ENCODE measurements around the gene FLNA. TPM values are rescaled to one million over a fixed set of nuclear protein-coding genes. Genes with fewer than 3 reads are reported as not detected.
A peak's percentile ranks its signal among the peaks of the same experiment; 100 is the strongest.

The FLNA gene
- total and polyA plus RNA-seq, 10 of the 15 experiments (the other 5 are each of a cell fraction or from before 2014, with no cell fraction given) = 5.1 to 643 (median 171) TPM

GRCh38 chrX:154397888-154398667 lies 23.6 kb upstream of the FLNA start, which contains the start of gene RPL10 (continued):
- TF ChIP-seq PKNOX1 (IDR thresholded peaks at IDR 0.05) (peak; percentile 60; the same call in 1 of the 2 replicates), TAF1 (IDR thresholded peaks at IDR 0.05; ENCODE audit: borderline replicate concordance, low read depth, low read length) (peak; percentile 98), NRF1 (conservative IDR thresholded peaks at IDR 0.05; ENCODE audit: low read depth, low read length) (peak; percentile 70), NR2C1 (IDR thresholded peaks at IDR 0.05) (peak; percentile 34; the same call in 1 of the 2 replicates), ATF7 (IDR thresholded peaks at IDR 0.05; ENCODE audit: low read depth) (peak; percentile 67), ZNF207 (IDR thresholded peaks at IDR 0.05; ENCODE audit: borderline replicate concordance) (no peak), IRF4 (IDR thresholded peaks at IDR 0.05; ENCODE audit: low read depth, low read length) (0 out of 2 replicates have a peak, but pooled peaks have one; percentile 7), FOXK2 (IDR thresholded peaks at IDR 0.05) (no peak), TCF3 (IDR thresholded peaks at IDR 0.05; ENCODE audit: borderline replicate concordance, insufficient read depth, low read depth, low read length) (peak; percentile 88), RELB (IDR thresholded peaks at IDR 0.05; ENCODE audit: low read depth) (0 out of 2 replicates have a peak, but pooled peaks have one; percentile 10), USF2 (IDR thresholded peaks at IDR 0.05; ENCODE audit: borderline replicate concordance, low read depth, low read length) (no peak; the same call in 1 of the 2 replicates), PML (IDR thresholded peaks at IDR 0.05; ENCODE audit: low read length) (peak; percentile 99), MEF2B (IDR thresholded peaks at IDR 0.05; ENCODE audit: partially characterized antibody, poor library complexity, severe bottlenecking) (no peak), NFIC (IDR thresholded peaks at IDR 0.05; ENCODE audit: low read depth, low read length) (no peak), PAX5 (IDR thresholded peaks at IDR 0.05; ENCODE audit: borderline replicate concordance, low read depth, low read length) (0 out of 2 replicates have a peak, but pooled peaks have one; percentile 29), NFYA (IDR thresholded peaks at IDR 0.05; ENCODE audit: borderline replicate concordance, low read depth, low read length) (no peak), POLR2AphosphoS5 (IDR thresholded peaks at IDR 0.05; ENCODE audit: low read length) (peak; percentile 100), JUND (IDR thresholded peaks at IDR 0.05; ENCODE audit: low read depth, low read length) (no peak), MEF2A (IDR thresholded peaks at IDR 0.05; ENCODE audit: insufficient read depth, low read depth, low read length) (no peak), MXI1 (IDR thresholded peaks at IDR 0.05; ENCODE audit: low read depth, low read length) (peak; percentile 59), ATF3 (IDR thresholded peaks at IDR 0.05; ENCODE audit: borderline replicate concordance, extremely low read depth, low read depth, low read length) (no peak), RELA (IDR thresholded peaks at IDR 0.05; ENCODE audit: borderline replicate concordance, partially characterized antibody) (no peak), GATAD2B (conservative IDR thresholded peaks at IDR 0.05; ENCODE audit: low read depth) (peak; percentile 37; the same call in 1 of the 2 replicates), POU2F2 (IDR thresholded peaks at IDR 0.05; ENCODE audit: borderline replicate concordance, low read depth, low read length) (peak; percentile 97), MAX (IDR thresholded peaks at IDR 0.05; ENCODE audit: low read depth, low read length) (peak; percentile 53; the same call in 1 of the 2 replicates)

All from GM12878 (cell line).